MCF 10A (cell line): ENCODE data around the gene AFDN. TPM values are rescaled to one million over a fixed set of nuclear protein-coding genes. Genes with fewer than 3 reads are reported as not detected.

Experiments used
- BruUV-seq: library from RNA; stranded (reverse); fragments of 400-500 nt; replicated peaks from 2 replicates; lab custom pipeline; 2021; lab: Mats Ljungman, UMichigan
- CTCF ChIA-PET: fragments of 300-600 bp; sonication (Branson Sonifier 250); formaldehyde crosslinking; extraction: SDS; loops from one replicate; lab custom pipeline; 2021; ENCODE audit warnings: antibody characterized with exemption, inconsistent platforms; lab: Yijun Ruan, JAX
- POLR2A ChIA-PET: fragments of 300-600, 350-650 bp; sonication (Branson Sonifier 250); formaldehyde crosslinking; extraction: SDS; loops from one replicate; lab custom pipeline; 2020; ENCODE audit warnings: antibody characterized with exemption, inconsistent platforms; lab: Yijun Ruan, JAX
- DNase-seq: peaks from one replicate; pipeline ENCODE4 v3.0.0-alpha.2; 2018; ENCODE audit not compliant: unreplicated experiment
- H3K27ac Mint-ChIP-seq: one replicate; pipeline ENCODE4 v1.8.0; 2022; ENCODE audit warnings: mild to moderate bottlenecking, low read depth, mixed read lengths; ENCODE audit not compliant: unreplicated experiment
- H3K27me3 Mint-ChIP-seq: one replicate; pipeline ENCODE4 v1.8.0; 2022; ENCODE audit warnings: mixed read lengths; ENCODE audit not compliant: insufficient read depth, unreplicated experiment
- H3K36me3 Mint-ChIP-seq: one replicate; pipeline ENCODE4 v1.8.0; 2022; ENCODE audit warnings: mild to moderate bottlenecking, moderate library complexity, mixed read lengths; ENCODE audit not compliant: insufficient read depth, unreplicated experiment
- H3K4me1 Mint-ChIP-seq: one replicate; pipeline ENCODE4 v1.8.0; 2022; ENCODE audit warnings: mixed read lengths; ENCODE audit not compliant: insufficient read depth, unreplicated experiment
- H3K4me3 Mint-ChIP-seq: one replicate; pipeline ENCODE4 v1.8.0; 2022; ENCODE audit warnings: mild to moderate bottlenecking, moderate library complexity, mixed read lengths; ENCODE audit not compliant: unreplicated experiment
- H3K9me3 Mint-ChIP-seq: one replicate; pipeline ENCODE4 v1.8.0; 2022; ENCODE audit warnings: mixed read lengths; ENCODE audit not compliant: unreplicated experiment
- intact Hi-C: fragments of 100-400 bp; cut with micrococcal nuclease; formaldehyde crosslinking; loops from 2 replicates; pipeline ENCODE4 v1.14.1; 2022
- total RNA-seq: library from RNA; stranded (reverse); gene quantifications from 2 replicates; pipeline ENCODE4 v1.2.3, GENCODE V29; 2022
- TF ChIP-seq, protein P1 (sequence below): fragments of 200-600 bp; IDR thresholded peaks from one replicate; pipeline ENCODE4 v1.8.0; 2022; ENCODE audit warnings: antibody characterized with exemption, mild to moderate bottlenecking; ENCODE audit not compliant: unreplicated experiment

The AFDN gene
- total RNA-seq, 1 experiment from 2014 or later: 115 TPM

DNA sequence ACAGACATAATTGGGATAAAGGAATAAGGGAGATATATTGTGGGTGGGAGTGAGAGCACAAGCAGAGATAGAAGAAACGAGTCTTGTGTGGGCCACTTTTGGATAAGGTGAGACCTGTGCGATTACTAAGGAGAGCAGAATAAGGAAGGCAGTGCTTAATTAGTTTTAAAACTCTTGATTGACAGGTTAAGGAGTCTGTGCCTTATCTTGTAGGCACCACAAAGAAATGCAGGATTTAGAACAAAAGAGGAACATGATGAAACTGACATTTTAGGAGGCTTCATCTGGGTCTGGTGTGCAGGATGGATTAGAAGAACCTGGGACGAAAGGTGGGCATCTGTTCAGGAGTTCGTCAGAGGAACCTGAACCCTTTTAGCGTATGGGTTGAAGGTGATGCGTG, 100.5 kb downstream of the AFDN start:
- no peak for DNase-seq
- Mint-ChIP-seq H3K36me3 (peaks cover 29% of the 10 kb centered on the region), H3K4me1 (no peaks in the 10 kb centered on the region), H3K9me3 (no peaks in the 10 kb centered on the region), H3K27ac (no peak overlapping the region), H3K4me3 (no peak overlapping the region), H3K27me3 (no peaks in the 10 kb centered on the region)
- intact Hi-C loops: no loop called here
- TF ChIP-seq, protein P1, sequence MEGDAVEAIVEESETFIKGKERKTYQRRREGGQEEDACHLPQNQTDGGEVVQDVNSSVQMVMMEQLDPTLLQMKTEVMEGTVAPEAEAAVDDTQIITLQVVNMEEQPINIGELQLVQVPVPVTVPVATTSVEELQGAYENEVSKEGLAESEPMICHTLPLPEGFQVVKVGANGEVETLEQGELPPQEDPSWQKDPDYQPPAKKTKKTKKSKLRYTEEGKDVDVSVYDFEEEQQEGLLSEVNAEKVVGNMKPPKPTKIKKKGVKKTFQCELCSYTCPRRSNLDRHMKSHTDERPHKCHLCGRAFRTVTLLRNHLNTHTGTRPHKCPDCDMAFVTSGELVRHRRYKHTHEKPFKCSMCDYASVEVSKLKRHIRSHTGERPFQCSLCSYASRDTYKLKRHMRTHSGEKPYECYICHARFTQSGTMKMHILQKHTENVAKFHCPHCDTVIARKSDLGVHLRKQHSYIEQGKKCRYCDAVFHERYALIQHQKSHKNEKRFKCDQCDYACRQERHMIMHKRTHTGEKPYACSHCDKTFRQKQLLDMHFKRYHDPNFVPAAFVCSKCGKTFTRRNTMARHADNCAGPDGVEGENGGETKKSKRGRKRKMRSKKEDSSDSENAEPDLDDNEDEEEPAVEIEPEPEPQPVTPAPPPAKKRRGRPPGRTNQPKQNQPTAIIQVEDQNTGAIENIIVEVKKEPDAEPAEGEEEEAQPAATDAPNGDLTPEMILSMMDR: no peak
- no TSS peak for BruUV-seq
- ChIA-PET CTCF (no interaction called here), POLR2A (no interaction called here)

DNA sequence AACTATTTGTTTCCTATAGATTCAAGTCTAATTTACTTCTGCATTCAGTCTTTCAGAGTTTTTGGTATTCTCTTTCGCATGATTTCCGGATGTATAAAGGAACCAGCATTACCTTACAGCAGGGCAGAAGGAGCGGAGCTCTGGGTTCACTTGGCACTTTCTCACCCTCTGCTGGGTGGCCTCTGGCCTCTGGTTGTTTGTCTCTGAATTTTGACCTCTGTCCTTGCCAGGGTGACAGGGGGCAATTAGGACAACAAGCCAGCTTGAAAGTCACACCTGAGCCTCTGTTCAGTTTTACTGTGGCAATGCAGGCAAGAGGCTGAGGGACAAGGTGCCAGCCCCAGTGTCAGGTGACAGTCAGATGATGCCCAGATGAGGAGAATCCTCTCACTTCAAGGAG, 101.4 kb downstream of the AFDN start:
- intact Hi-C loops: no loop called here
- Mint-ChIP-seq H3K27ac (no peak overlapping the region), H3K36me3 (peaks cover 29% of the 10 kb centered on the region), H3K27me3 (no peaks in the 10 kb centered on the region), H3K9me3 (no peaks in the 10 kb centered on the region), H3K4me1 (no peaks in the 10 kb centered on the region), H3K4me3 (no peak overlapping the region)
- ChIA-PET CTCF (no interaction called here), POLR2A (no interaction called here)
- no TSS peak for BruUV-seq
- no peak for DNase-seq
- TF ChIP-seq, protein P1: no peak

DNA sequence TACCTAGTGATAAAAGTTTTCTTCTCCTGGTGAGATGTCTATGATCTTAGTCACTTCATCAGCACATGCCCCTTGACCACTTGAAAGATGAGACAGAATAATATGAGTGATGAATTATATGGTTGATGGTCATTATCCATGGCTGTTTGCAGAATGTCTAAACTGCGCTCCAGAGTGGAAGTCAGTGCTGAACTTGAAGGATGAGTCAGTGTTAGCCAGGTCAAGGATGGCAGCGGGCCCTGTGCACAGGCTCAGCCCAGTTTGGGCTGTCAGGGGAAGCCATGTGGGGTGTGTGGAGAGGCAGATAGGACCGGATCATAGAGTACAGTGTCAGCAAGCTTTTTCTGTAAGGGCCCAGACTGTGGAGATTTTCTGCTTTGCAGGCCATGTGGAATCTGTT, 103.6 kb downstream of the AFDN start:
- ChIA-PET POLR2A (no interaction called here), CTCF (interaction anchor here (1.0 kb wide), 1 partner anchor 202 kb away, joined by 3 read pairs; no protein-coding TSS in a partner anchor)
- peaks cover 19% of the 10 kb centered on the region for H3K36me3 Mint-ChIP-seq
- no TSS peak for BruUV-seq
- no peaks in the 10 kb centered on the region for H3K4me1 Mint-ChIP-seq
- no peak overlapping the region for H3K27ac Mint-ChIP-seq
- no peak overlapping the region for H3K4me3 Mint-ChIP-seq
- TF ChIP-seq, protein P1: no peak
- intact Hi-C loops: no loop called here
- no peaks in the 10 kb centered on the region for H3K27me3 Mint-ChIP-seq
- DNase-seq: peak; percentile 23
- no peaks in the 10 kb centered on the region for H3K9me3 Mint-ChIP-seq

DNA sequence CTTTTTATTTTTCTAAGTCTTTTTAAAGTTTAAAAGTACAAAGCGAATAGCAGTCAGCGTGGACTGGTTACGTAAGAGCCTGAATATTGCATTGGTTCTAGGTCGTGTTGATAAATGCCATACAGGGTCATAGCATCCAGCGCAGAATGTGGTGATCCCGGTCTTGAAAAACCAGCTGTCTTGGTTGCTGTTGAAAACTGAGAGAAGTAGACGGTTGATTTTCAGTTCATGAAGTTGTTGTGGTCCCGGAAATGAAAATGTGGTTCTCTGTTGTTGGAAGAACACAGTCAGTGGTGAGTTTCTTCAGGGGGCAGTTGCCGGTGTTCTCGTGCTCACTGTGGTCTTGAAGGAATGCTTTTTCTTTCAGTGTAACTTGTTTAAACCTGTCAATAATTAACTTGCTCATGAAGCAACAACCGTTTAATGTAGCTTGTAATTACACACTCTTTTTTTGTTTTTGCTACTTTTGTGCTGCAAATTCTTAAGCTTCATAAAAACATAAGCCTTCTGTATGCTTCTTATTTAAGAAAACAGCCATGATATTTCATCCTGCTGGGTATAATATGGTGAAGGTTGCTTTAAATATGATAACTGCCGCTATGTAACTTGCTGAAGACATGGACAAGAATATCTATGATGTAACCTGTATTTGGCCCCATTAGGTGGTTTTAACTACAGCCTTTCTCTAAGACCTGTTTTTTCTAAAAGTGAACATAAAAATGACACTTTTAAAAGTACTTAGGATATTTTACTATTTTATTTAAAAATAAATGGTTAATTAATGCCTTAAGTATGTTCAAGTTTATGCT, 106.0 kb downstream of the AFDN start:
- Mint-ChIP-seq H3K36me3 (peaks cover 17% of the 10 kb centered on the region), H3K27ac (no peak overlapping the region), H3K9me3 (no peaks in the 10 kb centered on the region), H3K4me1 (no peaks in the 10 kb centered on the region), H3K4me3 (no peak overlapping the region), H3K27me3 (no peaks in the 10 kb centered on the region)
- DNase-seq: no peak
- POLR2A ChIA-PET: no interaction called here
- TF ChIP-seq, protein P1: no peak
- CTCF ChIA-PET: interaction anchor here (0.6 to 1.4 kb wide), 3 partner anchors 15 to 35 kb away, joined by 3 read pairs; no protein-coding TSS in a partner anchor
- intact Hi-C loops: no loop called here
- no TSS peak for BruUV-seq
